ENCODE results near the gene SLC38A11. TPM values are rescaled to one million over a fixed set of nuclear protein-coding genes. Genes with fewer than 3 reads are reported as not detected.
A peak's percentile ranks its signal among the peaks of the same experiment; 100 is the strongest.

The SLC38A11 gene
- total RNA-seq, 1 experiment from 2014 or later, result not detected

DNA sequence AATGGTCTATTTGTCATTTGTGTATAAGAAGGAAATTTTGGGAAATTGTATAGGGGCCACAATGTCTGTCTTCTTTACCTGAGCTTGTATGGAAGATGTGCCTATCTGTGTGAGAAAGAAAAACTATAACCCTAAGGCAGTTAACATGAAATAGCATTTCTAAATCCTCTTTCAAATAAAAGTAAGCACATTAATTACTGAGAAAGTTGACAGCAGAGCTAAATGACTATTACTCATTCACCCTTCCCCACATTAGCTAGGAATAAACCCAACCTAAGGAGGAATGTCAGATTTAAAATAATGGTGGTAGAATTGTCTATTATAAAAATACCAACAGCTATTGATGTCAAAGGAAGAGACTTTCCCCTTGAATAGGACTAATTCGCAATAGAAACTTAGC lies 56.2 kb downstream of the SLC38A11 start:
- Histone ChIP-seq H3K9me3 (ENCODE audit: low read depth, low read length, poor library complexity, severe bottlenecking) (no peaks in the 10 kb centered on the region), H3K4me3 (ENCODE audit: low read depth, low read length, poor library complexity, severe bottlenecking) (no peak overlapping the region), H3K36me3 (ENCODE audit: insufficient read depth, low read length, poor library complexity, severe bottlenecking) (no peaks in the 10 kb centered on the region), H3K27me3 (replicated peaks; ENCODE audit: insufficient read depth, low read depth, low read length, poor library complexity) (no peaks in the 10 kb centered on the region), H3K27ac (ENCODE audit: low read depth, low read length, poor library complexity, severe bottlenecking) (no peak overlapping the region), H3K4me1 (ENCODE audit: insufficient read depth, low read length, poor library complexity, severe bottlenecking) (peaks cover 41% of the 10 kb centered on the region)
- TF ChIP-seq EZH2 (IDR thresholded peaks at IDR 0.05; ENCODE audit: borderline replicate concordance, low read depth, low read length, poor library complexity, severe bottlenecking), result no peak
- TF ChIP-seq, protein P1, sequence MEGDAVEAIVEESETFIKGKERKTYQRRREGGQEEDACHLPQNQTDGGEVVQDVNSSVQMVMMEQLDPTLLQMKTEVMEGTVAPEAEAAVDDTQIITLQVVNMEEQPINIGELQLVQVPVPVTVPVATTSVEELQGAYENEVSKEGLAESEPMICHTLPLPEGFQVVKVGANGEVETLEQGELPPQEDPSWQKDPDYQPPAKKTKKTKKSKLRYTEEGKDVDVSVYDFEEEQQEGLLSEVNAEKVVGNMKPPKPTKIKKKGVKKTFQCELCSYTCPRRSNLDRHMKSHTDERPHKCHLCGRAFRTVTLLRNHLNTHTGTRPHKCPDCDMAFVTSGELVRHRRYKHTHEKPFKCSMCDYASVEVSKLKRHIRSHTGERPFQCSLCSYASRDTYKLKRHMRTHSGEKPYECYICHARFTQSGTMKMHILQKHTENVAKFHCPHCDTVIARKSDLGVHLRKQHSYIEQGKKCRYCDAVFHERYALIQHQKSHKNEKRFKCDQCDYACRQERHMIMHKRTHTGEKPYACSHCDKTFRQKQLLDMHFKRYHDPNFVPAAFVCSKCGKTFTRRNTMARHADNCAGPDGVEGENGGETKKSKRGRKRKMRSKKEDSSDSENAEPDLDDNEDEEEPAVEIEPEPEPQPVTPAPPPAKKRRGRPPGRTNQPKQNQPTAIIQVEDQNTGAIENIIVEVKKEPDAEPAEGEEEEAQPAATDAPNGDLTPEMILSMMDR (conservative IDR thresholded peaks at IDR 0.05; ENCODE audit: low read depth, low read length), result no peak
- BruUV-seq (replicated peaks), result no TSS peak
- no peak for DNase-seq (ENCODE audit: low spot score)
- CTCF ChIA-PET, result no interaction called here
- intact Hi-C loops (cut with micrococcal nuclease; ENCODE audit: unreplicated experiment), result loop anchor here (5.0 kb wide), 1 partner anchor 57 kb away; the partner anchor contains the start of gene COBLL1
- POLR2A ChIA-PET (ENCODE audit: low non-redundant PET), result no interaction called here

DNA sequence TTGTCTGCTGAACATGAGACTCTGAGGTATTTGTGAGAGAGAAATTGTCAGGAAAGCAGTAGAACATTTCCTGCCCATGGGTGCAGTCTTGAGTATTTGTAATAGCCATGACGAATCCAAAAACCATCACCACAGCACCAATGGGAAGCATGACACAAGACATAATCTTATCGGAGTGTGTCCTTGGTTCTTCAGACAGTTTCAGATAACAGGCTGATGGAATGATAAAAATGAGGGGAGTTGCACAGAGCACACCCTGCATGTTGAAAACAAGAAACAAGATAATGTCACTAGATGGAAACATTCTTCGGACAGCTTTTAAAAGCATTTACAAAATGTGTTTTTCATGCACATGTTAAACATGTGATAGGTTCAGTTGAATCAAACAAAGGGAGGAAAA lies 56.9 kb downstream of the SLC38A11 start:
- DNase-seq (ENCODE audit: low spot score), result peak; percentile 79
- no peaks in the 10 kb centered on the region for H3K9me3 ChIP-seq (ENCODE audit: low read depth, low read length, poor library complexity, severe bottlenecking)
- H3K4me1 ChIP-seq (ENCODE audit: insufficient read depth, low read length, poor library complexity, severe bottlenecking), result peaks cover 35% of the 10 kb centered on the region
- TF ChIP-seq, protein P1 (conservative IDR thresholded peaks at IDR 0.05; ENCODE audit: low read depth, low read length), result no peak
- TF ChIP-seq EZH2 (IDR thresholded peaks at IDR 0.05; ENCODE audit: borderline replicate concordance, low read depth, low read length, poor library complexity, severe bottlenecking), result no peak
- no peaks in the 10 kb centered on the region for H3K27me3 ChIP-seq (replicated peaks; ENCODE audit: insufficient read depth, low read depth, low read length, poor library complexity)
- no TSS peak for BruUV-seq (replicated peaks)
- H3K4me3 ChIP-seq (ENCODE audit: low read depth, low read length, poor library complexity, severe bottlenecking), result no peak overlapping the region
- intact Hi-C loops (cut with micrococcal nuclease; ENCODE audit: unreplicated experiment), result loop anchor here (5.0 kb wide), 1 partner anchor 56 kb away; the partner anchor contains the start of gene COBLL1
- ChIA-PET CTCF (no interaction called here), POLR2A (ENCODE audit: low non-redundant PET) (no interaction called here)
- no peaks in the 10 kb centered on the region for H3K36me3 ChIP-seq (ENCODE audit: insufficient read depth, low read length, poor library complexity, severe bottlenecking)
- H3K27ac ChIP-seq (ENCODE audit: low read depth, low read length, poor library complexity, severe bottlenecking), result no peak overlapping the region

DNA sequence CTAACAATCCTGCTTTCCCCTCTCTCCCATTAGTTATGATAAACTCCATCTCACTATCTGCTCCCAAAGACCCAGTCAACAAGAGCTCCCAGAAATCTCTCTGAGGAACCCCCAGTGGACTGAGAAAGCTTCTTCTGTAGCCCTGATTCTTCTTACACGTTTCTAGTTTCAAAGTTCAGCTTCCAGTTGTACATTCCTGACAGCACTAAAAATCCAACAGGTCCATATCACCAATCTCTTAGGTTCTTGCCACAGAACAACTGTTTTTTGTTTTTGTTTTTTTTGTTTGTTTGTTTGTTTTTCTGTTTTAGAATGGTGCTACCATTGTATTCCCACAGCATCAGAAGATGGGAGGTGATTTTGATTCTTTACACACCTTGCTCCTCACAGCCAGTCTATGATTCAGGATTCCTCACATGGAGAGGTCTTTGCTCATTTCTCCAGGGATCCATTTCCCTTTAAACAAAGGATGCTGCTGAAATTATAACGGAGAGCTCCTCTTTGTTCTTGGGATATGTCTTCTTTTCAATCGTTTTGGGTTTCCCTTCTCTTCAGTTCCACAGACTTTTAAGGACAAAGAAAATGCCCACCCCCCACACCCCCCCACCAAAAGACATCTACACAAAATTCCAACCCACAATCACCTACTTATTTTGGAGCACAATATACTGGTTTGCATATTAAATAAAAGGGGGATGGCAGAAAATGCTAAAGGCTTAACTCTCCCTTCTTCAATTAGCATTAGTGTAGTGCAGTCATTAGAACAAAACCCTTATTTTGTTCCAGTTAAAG lies 57.7 kb downstream of the SLC38A11 start:
- H3K27ac ChIP-seq (ENCODE audit: low read depth, low read length, poor library complexity, severe bottlenecking), result no peak overlapping the region
- H3K36me3 ChIP-seq (ENCODE audit: insufficient read depth, low read length, poor library complexity, severe bottlenecking), result no peaks in the 10 kb centered on the region
- POLR2A ChIA-PET (ENCODE audit: low non-redundant PET), result no interaction called here
- DNase-seq (ENCODE audit: low spot score), result no peak
- no TSS peak for BruUV-seq (replicated peaks)
- H3K9me3 ChIP-seq (ENCODE audit: low read depth, low read length, poor library complexity, severe bottlenecking), result no peaks in the 10 kb centered on the region
- no peaks in the 10 kb centered on the region for H3K27me3 ChIP-seq (replicated peaks; ENCODE audit: insufficient read depth, low read depth, low read length, poor library complexity)
- CTCF ChIA-PET, result no interaction called here
- TF ChIP-seq, protein P1 (conservative IDR thresholded peaks at IDR 0.05; ENCODE audit: low read depth, low read length), result no peak
- no peak for TF ChIP-seq EZH2 (IDR thresholded peaks at IDR 0.05; ENCODE audit: borderline replicate concordance, low read depth, low read length, poor library complexity, severe bottlenecking)
- peaks cover 27% of the 10 kb centered on the region for H3K4me1 ChIP-seq (ENCODE audit: insufficient read depth, low read length, poor library complexity, severe bottlenecking)
- intact Hi-C loops (cut with micrococcal nuclease; ENCODE audit: unreplicated experiment), result loop anchor here (5.0 kb wide), 1 partner anchor 55 kb away; the partner anchor contains the start of gene COBLL1
- H3K4me3 ChIP-seq (ENCODE audit: low read depth, low read length, poor library complexity, severe bottlenecking), result no peak overlapping the region

All from A673 (cell line).